Glutamatergic neuron (in vitro differentiated cells): Measurements from ENCODE around the gene ENTREP3. TPM values are rescaled to one million over a fixed set of nuclear protein-coding genes. Genes with fewer than 3 reads are reported as not detected.
A peak's percentile ranks its signal among the peaks of the same experiment; 100 is the strongest.

Source experiments
- DNase-seq: peaks from one replicate; pipeline ENCODE4 v3.0.0; 2022
- H3K27ac Mint-ChIP-seq: one replicate; pipeline ENCODE4 v1.8.0; 2020; ENCODE audit warnings: mild to moderate bottlenecking, mixed read lengths, inconsistent platforms; ENCODE audit not compliant: unreplicated experiment
- H3K27me3 Mint-ChIP-seq: one replicate; pipeline ENCODE4 v1.8.0; 2020; ENCODE audit warnings: mild to moderate bottlenecking, moderate library complexity, mixed read lengths, inconsistent platforms; ENCODE audit not compliant: unreplicated experiment
- H3K36me3 Mint-ChIP-seq: one replicate; pipeline ENCODE4 v1.8.0; 2020; ENCODE audit warnings: mild to moderate bottlenecking, mixed read lengths, inconsistent platforms; ENCODE audit not compliant: unreplicated experiment
- H3K4me1 Mint-ChIP-seq: one replicate; pipeline ENCODE4 v1.8.0; 2020; ENCODE audit warnings: mild to moderate bottlenecking, low read depth, mixed read lengths, inconsistent platforms; ENCODE audit not compliant: unreplicated experiment
- H3K4me3 Mint-ChIP-seq: one replicate; pipeline ENCODE4 v1.8.0; 2020; ENCODE audit warnings: mild to moderate bottlenecking, mixed read lengths, inconsistent platforms; ENCODE audit not compliant: unreplicated experiment
- H3K9me3 Mint-ChIP-seq: one replicate; pipeline ENCODE4 v1.8.0; 2020; ENCODE audit warnings: mild to moderate bottlenecking, moderate library complexity, mixed read lengths, inconsistent platforms; ENCODE audit not compliant: unreplicated experiment
- CTCF ChIP-seq: fragments of 200-600 bp; sonication (generic); IDR thresholded peaks from one replicate; pipeline ENCODE4 v1.5.0; 2021; ENCODE audit not compliant: partially characterized antibody, unreplicated experiment
- total RNA-seq: library from RNA; stranded (reverse); fragmentation: NEBNext Ultra II Directional; extraction: Animal tissue kit (Norgen Biotek cat#: 25700); gene quantifications from one replicate; pipeline ENCODE4 v1.2.1, GENCODE V29; 2021; ENCODE audit not compliant: unreplicated experiment

ENTREP3 gene
- total RNA-seq, 1 donor from 2014 or later = 51.2 TPM

- Mint-ChIP-seq H3K9me3 (peaks cover 9% of the 10 kb centered on the region), H3K36me3 (no peaks in the 10 kb centered on the region), H3K4me3 (peak overlapping the region; percentile 81), H3K27ac (peak overlapping the region; percentile 14), H3K27me3 (peaks cover 3% of the 10 kb centered on the region), H3K4me1 (peaks cover 13% of the 10 kb centered on the region)
- TF ChIP-seq CTCF = peak; percentile 4
- DNase-seq = no peak
Measured at GRCh38 chr1:155278689-155279160, 23.4 kb upstream of the ENTREP3 start.

- H3K27me3 Mint-ChIP-seq = peaks cover 3% of the 10 kb centered on the region
- TF ChIP-seq CTCF = no peak
- H3K27ac Mint-ChIP-seq = peak overlapping the region; percentile 48
Measured at GRCh38 chr1:155277902-155278688, 22.8 kb upstream of the ENTREP3 start.

GRCh38 chr1:155277070-155277901 is 22.0 kb upstream of the ENTREP3 start, which contains the start of gene HCN3:
Gene HCN3 (plus strand): TSS chr1:155277463. CDS start chr1:155277591, 128 bp downstream.
- peak within 1 kb of the TSS; percentile 48 for H3K27ac Mint-ChIP-seq
- TF ChIP-seq CTCF = peak; percentile 73
- peak; percentile 100 for DNase-seq

More at GRCh38 chr1:155277902-155278688, 22.8 kb upstream of the ENTREP3 start:
- Mint-ChIP-seq H3K9me3 (peaks cover 9% of the 10 kb centered on the region), H3K4me1 (peaks cover 13% of the 10 kb centered on the region), H3K36me3 (no peaks in the 10 kb centered on the region), H3K4me3 (peak overlapping the region; percentile 81)
- peak; percentile 66 for DNase-seq

GRCh38 chr1:155273343-155274245 is 18.3 kb upstream of the ENTREP3 start, which contains the start of gene CLK2:
Gene CLK2 (minus strand): TSS chr1:155273504. CDS start chr1:155270977, 2,527 bp downstream.
- H3K27me3 Mint-ChIP-seq = peaks cover 11% of the 10 kb centered on the region
- peaks cover 13% of the 10 kb centered on the region for H3K4me1 Mint-ChIP-seq
- H3K9me3 Mint-ChIP-seq = peaks cover 15% of the 10 kb centered on the region
- H3K4me3 Mint-ChIP-seq = peak within 1 kb of the TSS; percentile 100
- peak; percentile 98 for DNase-seq
- H3K36me3 Mint-ChIP-seq = no peaks in the 10 kb centered on the region
- H3K27ac Mint-ChIP-seq = peak within 1 kb of the TSS; percentile 93
- TF ChIP-seq CTCF = no peak

More at GRCh38 chr1:155277070-155277901, 22.0 kb upstream of the ENTREP3 start, which contains the start of gene HCN3:
- Mint-ChIP-seq H3K27me3 (peaks cover 8% of the 10 kb centered on the region), H3K4me1 (peaks cover 19% of the 10 kb centered on the region), H3K36me3 (no peaks in the 10 kb centered on the region), H3K4me3 (peak within 1 kb of the TSS; percentile 81), H3K9me3 (peaks cover 14% of the 10 kb centered on the region)
